ENCODE data around the gene CTDSPL.

DNA sequence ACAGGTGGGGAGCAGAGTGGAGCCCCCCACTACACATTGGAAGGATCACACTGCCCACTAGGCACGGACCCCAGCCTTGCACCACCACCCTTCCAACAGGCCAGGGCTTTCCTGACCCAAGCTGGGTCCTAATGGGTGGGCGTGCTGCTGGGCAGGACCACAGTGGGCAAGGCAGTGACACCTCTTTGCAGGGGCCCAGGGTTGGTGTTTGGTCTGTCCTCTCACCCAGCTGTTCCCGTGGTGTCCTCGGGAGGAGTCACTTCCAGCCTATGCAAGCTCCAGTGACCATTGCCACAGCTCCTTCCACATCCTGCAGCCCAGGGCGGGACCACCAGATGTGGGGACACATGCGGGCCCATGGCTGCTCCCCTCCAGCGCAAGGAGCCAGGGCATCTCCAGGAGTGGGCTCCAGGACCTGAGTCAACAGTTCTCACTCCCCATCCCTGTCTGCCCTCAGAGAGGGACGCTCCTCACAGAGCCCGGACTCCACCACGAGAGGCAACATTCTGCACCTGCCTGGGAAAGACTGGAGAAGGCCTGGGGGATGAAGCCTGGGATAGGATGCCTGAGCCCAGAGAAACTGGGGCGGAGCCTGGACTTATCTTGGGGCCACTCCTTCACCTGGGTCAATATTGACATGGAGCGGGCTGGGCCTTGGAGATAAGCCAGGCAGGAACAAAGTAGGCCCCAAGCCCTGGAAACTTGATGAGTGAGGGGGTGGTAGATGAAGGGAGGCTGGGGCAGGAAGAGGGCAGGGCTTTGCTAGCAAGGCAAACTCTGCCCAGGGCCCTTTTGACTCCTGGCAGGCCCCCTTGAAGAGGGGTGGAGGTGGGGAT, 125.0 kb downstream of the CTDSPL start:
- TF ChIP-seq ZNF274 (IDR thresholded peaks at IDR 0.05; ENCODE audit: low read depth, low read length): no peak
- no peak for TF ChIP-seq YY1 (IDR thresholded peaks at IDR 0.05; ENCODE audit: insufficient read depth, insufficient read length)
- TF ChIP-seq SUZ12 (IDR thresholded peaks at IDR 0.05; ENCODE audit: extremely low read depth, insufficient read depth, insufficient read length): no peak
